Adrenal gland (tissue), 19 donors: ENCODE results near the gene PDCD1. TPM values are rescaled to one million over a fixed set of nuclear protein-coding genes. Genes with fewer than 3 reads are reported as not detected.
"Not testable (repeated sequence)": the region's sequence is repeated elsewhere in the genome, so short reads cannot be mapped to it uniquely, and the experiment has no call there.

Experiments
- DNase-seq, 7 donors: peaks; one replicate each; pipeline ENCODE4 v3.0.0-alpha.2; 2019 to 2020
- H3K27ac ChIP-seq, 5 donors: fragments of 200-600 bp; sonication (generic) in 4 of 5; 1 replicate in 3 of 5; 2 replicates in 2 of 5; pipeline versions ENCODE4 v1.5.1 to v1.8.0; 2016 to 2020; ENCODE audit warnings: mild to moderate bottlenecking in 1 of 5
- H3K27me3 ChIP-seq: fragments of 200-600 bp; 2 replicates; pipeline ENCODE4 v1.8.0; 2021
- H3K36me3 ChIP-seq, 2 donors: fragments of 200-600 bp; replicated peaks in 1 of 2; 1 replicate in 1 of 2; 2 replicates in 1 of 2; pipeline versions ENCODE4 v1.5.1 to v1.8.0; 2018 to 2022
- H3K4me1 ChIP-seq, 2 donors: fragments of 200-600 bp; replicated peaks in 1 of 2; 1 replicate in 1 of 2; 2 replicates in 1 of 2; pipeline versions ENCODE4 v1.5.1 to v1.8.0; 2018 to 2021
- H3K4me3 ChIP-seq, 4 donors: fragments of 200-600 bp; sonication (generic) in 3 of 4; one replicate each; pipeline ENCODE4 v1.5.1; 2016 to 2018
- H3K9me3 ChIP-seq, 3 donors: fragments of 200-600 bp; sonication (generic) in 1 of 3; replicated peaks in 1 of 3; 1 replicate in 2 of 3; 2 replicates in 1 of 3; pipeline versions ENCODE4 v1.5.1 to v1.8.0; 2016 to 2021
- POLR2A ChIP-seq, 2 donors: fragments of 450-650 bp; IDR thresholded peaks; one replicate each; pipeline ENCODE4 v1.6.1; 2017; ENCODE audit warnings: antibody characterized with exemption in 2 of 2, mild to moderate bottlenecking in 2 of 2, moderate library complexity in 1 of 2
- WGBS, 4 donors: extraction: QIAGEN DNeasy Blood & Tissue Kit in 2 of 4; methylation state at CpG; one replicate each; pipeline versions ENCODE4 v1.1.5 to v1.1.7; 2013 to 2017; 5-methylcytosine and 5-hydroxymethylcytosine counted together
- intact Hi-C, 2 donors: fragments of 100-400 bp; cut with DNase I; formaldehyde crosslinking; loops; one replicate each; pipeline versions ENCODE4 v1.14.1 to v1.15.0; 2022 to 2023
- long read RNA-seq, 10 donors: library from polyadenylated mRNA in 3 of 10; unstranded in 2 of 10; stranded (forward) in 1 of 10; transcript quantifications; one replicate each; pipeline ENCODE4 v2.0.0 and lab custom pipeline, GENCODE V29; 2021 to 2026
- polyA plus RNA-seq, 3 donors: library from polyadenylated mRNA; stranded (reverse); fragments of 200-250 nt in 2 of 3; fragments of 350-450 nt in 1 of 3; fragmentation: Illumina TruSeq in 1 of 3; extraction: RNeasy Lipid Tissue Mini Kit (QIAGEN cat#74804) in 1 of 3; gene quantifications; one replicate each; pipeline ENCODE4 v1.2.3, GENCODE V29; 2013 to 2014
- total RNA-seq, 9 donors: library from RNA; depleted of rRNA in 4 of 9; stranded (reverse); fragments of >200 nt in 4 of 9; fragments of 120-200 nt in 1 of 9; fragmentation: NEBNext Ultra II Directional in 1 of 9; extraction: Animal tissue kit (Norgen Biotek cat#: 25700) in 1 of 9; gene quantifications; one replicate each; pipeline versions ENCODE4 v1.1.0 to v1.2.4, GENCODE V29; 2013 to 2023
- TF ChIP-seq, protein P1 (sequence below), 6 experiments: fragments of 450-650 bp in 4 of 6; fragments of 200-600 bp in 2 of 6; sonication (generic) in 1 of 6; IDR thresholded peaks; 1 replicate in 5 of 6; 2 replicates in 1 of 6; pipeline versions ENCODE4 v1.5.1 to v1.8.0; 2016 to 2021; ENCODE audit warnings: antibody characterized with exemption in 6 of 6, mild to moderate bottlenecking in 2 of 6, moderate library complexity in 1 of 6
- donor health status: healthy with polysubstance abuse.
- donor health status: Bipolar disorder and iron deficiency.
- donor health status: DM: yes; HTN: yes; CAD: no.
- donor health status: DM: no; HTN: no; CAD: no.
- donor health status: DM: no; HTN: no; CAD: no.
- donor health status: DM: yes; HTN: yes; CAD: no.

The PDCD1 gene
- total RNA-seq (under 1 TPM in 6 of 9 donors, not detected in 3; 0.23 to 0.84 (median 0.32) TPM), polyA plus RNA-seq (1 to 10 TPM in 1 of 3 donors, under 1 TPM in 1, not detected in 1; 0.81 to 2.0 TPM)
- long read RNA-seq, donor 1, result 0 reads
- long read RNA-seq, donor 2, result 0 reads
- long read RNA-seq, donor 3, result 0 reads
- long read RNA-seq, donor 4, result 0 reads
- long read RNA-seq, donor 5, partial matches to known transcripts, result 0 of 3 reads
- long read RNA-seq, donor 5, other reads (novel, unspliced or antisense), result 2 of 3 reads
- long read RNA-seq, donor 6, partial matches to known transcripts, result 0 of 2 reads
- long read RNA-seq, donor 6, other reads (novel, unspliced or antisense), result 2 of 2 reads
- long read RNA-seq, donor 7, result 0 reads
- long read RNA-seq, donor 8, result 0 reads
- long read RNA-seq, donor 9, result 0 reads
- long read RNA-seq, donor 10, result 0 reads

DNA sequence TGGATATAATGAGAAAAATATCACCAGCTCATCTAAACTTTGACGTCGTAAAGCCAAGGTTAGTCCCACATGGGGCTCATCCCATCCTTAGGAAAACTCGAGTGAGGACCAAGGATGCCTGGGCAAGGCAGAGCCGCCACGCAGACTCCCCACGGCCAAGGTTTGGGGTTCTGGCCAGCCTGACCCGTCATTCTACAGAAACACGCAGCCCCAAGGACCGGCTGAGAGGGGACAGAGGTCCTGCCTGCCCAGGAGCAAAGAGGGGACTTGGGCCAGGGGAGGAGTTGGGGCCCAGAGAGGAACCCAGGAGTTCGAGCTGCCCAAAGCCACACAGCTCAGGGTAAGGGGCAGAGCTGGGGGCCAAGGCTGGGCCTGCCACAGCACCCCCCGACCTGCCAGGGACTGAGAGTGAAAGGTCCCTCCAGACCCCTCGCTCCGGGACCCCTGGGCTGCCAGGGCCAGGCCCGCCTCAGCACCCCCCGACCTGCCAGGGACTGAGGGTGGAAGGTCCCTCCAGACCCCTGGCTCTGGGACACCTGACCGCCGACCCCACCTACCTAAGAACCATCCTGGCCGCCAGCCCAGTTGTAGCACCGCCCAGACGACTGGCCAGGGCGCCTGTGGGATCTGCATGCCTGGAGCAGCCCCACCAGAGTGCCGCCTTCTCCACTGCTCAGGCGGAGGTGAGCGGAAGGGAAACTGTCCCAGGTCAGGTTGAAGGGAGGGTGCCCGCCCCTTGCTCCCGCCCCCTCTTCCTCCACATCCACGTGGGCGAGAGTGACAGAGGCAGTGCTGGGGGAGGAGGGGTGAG is at the start of gene PDCD1:
Gene PDCD1 (minus strand): TSS at position 689 of the 811 bp plus-strand sequence. CDS start 56 bp downstream, at position 633.
- WGBS, 4 donors, result 73 to 86% (median 78%) methylated on average over 10 to 28 of the region's 28 CpGs
- Histone ChIP-seq H3K36me3 (no peaks in the 10 kb centered on the region), H3K27me3 (peaks cover 4% of the 10 kb centered on the region), H3K27ac (peak within 1 kb of the TSS in 3 of 5 donors; percentile 35 to 88 (median 88)), H3K4me1 (peaks cover 0 to 15% of the 10 kb centered on the region in 2 donors), H3K4me3 (peak within 1 kb of the TSS in 1 of 4 donors; percentile 34), H3K9me3 (no peaks in the 10 kb centered on the region)
- peak in 2 of 7 donors; percentile 12 to 21 for DNase-seq
- intact Hi-C loops, result no loop called here
- TF ChIP-seq POLR2A (IDR thresholded peaks at IDR 0.05), result no peak
- TF ChIP-seq, protein P1, sequence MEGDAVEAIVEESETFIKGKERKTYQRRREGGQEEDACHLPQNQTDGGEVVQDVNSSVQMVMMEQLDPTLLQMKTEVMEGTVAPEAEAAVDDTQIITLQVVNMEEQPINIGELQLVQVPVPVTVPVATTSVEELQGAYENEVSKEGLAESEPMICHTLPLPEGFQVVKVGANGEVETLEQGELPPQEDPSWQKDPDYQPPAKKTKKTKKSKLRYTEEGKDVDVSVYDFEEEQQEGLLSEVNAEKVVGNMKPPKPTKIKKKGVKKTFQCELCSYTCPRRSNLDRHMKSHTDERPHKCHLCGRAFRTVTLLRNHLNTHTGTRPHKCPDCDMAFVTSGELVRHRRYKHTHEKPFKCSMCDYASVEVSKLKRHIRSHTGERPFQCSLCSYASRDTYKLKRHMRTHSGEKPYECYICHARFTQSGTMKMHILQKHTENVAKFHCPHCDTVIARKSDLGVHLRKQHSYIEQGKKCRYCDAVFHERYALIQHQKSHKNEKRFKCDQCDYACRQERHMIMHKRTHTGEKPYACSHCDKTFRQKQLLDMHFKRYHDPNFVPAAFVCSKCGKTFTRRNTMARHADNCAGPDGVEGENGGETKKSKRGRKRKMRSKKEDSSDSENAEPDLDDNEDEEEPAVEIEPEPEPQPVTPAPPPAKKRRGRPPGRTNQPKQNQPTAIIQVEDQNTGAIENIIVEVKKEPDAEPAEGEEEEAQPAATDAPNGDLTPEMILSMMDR (IDR thresholded peaks at IDR 0.05), result no peak

DNA sequence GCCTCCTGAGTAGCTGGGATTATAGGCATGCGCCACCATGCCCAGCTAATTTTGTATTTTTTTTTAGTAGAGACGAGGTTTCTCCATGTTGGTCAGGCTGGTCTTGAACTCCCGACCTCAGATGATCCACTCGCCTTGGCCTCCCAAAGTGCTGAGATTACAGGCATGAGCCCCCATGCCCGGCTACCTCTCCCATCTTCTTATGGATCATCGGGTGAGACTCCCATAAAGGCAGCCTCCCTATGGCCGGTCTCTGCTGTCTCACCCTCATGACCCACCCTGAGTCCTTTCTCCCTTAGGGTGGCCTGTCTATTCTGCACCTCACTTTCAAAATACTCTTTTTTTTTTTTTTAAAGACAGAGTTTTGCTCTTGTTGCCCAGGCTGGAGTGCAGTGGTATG is 49.1 kb upstream of the PDCD1 start:
- intact Hi-C loops, H3K27me3 ChIP-seq, H3K36me3 ChIP-seq, H3K27ac ChIP-seq, H3K4me3 ChIP-seq, H3K9me3 ChIP-seq, DNase-seq, H3K4me1 ChIP-seq: not testable (repeated sequence)
- 93 to 99% (median 97%) methylated on average over 7 of the region's 7 CpGs for WGBS, 4 donors

DNA sequence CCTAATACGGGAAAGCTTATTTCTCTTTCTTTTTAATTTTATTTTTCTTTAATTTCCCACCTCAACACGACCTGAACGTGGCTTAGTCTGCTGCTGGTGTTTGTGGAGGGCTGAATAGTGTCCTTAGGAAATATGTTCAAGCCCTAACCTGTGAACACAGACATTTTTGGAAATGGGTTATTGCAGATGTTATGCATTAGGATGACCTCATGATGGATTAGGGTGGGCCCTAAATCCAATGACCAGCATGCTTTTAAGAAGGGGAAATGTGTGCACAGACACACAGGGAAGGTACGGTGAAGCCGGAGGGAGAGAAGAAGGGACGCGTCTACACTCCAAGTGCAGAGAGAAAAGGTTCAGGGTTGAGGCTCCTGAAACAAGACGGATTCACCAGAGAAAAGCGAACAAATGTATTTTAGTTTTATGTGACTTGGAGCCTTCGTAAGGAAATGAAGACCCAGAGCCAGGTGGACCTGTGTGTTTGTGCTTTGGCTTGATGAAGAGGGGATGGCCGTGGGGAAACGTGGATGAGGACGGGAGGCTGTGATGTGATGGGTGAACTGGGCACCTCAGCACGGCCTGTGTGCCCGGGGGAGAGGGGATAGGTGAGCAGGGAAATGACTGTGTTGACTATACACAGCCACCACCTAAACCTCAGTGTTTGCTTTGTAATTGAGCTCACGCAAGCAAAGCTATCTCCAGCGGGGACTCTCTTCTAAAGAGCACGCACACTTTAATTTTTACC is 48.3 kb upstream of the PDCD1 start:
- no peak overlapping the region for H3K4me3 ChIP-seq
- no peaks in the 10 kb centered on the region for H3K27me3 ChIP-seq
- intact Hi-C loops, result no loop called here
- peak in 1 of 7 donors; percentile 15 for DNase-seq
- WGBS, 4 donors, result 89 to 95% (median 90%) methylated on average over 18 of the region's 18 CpGs
- H3K9me3 ChIP-seq, result no peaks in the 10 kb centered on the region
- TF ChIP-seq, protein P1 (IDR thresholded peaks at IDR 0.05), result no peak
- no peak for TF ChIP-seq POLR2A (IDR thresholded peaks at IDR 0.05)
- H3K27ac ChIP-seq, result no peak overlapping the region
- H3K36me3 ChIP-seq, result no peaks in the 10 kb centered on the region
- no peaks in the 10 kb centered on the region for H3K4me1 ChIP-seq

DNA sequence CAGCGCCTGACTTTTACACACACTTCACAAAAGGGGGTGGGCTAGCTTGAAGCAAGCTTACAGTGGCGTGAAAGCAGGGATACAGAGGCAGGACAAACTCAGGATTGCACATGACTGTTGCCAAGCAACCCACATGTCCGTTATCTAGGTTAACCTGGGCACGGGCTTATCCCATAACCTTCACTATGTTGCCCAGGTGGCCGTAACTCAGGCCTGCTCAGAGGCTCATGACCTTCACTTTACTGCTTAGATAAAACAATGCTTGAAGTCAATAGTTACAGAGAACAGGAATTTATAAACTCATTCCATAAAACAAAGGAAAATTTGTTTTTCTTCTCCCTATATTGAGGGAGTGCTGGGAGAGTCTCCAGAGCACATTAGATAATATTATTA is 47.7 kb upstream of the PDCD1 start:
- H3K27ac ChIP-seq, result peak overlapping the region in 1 of 5 donors; percentile 10

More for the DNA sequence above, 47.7 kb upstream of the PDCD1 start:
- H3K4me1 ChIP-seq, H3K9me3 ChIP-seq, H3K27me3 ChIP-seq, H3K4me3 ChIP-seq, intact Hi-C loops, H3K36me3 ChIP-seq: not testable (repeated sequence)
- peak in 1 of 7 donors; percentile 13 for DNase-seq
- WGBS, 4 donors, result 60 to 80% (median 74%) methylated on average over 5 of the region's 5 CpGs
